ENCODE measurements around the gene SERPINA6.
A peak's percentile ranks its signal among the peaks of the same experiment; 100 is the strongest.
"Not testable (repeated sequence)": the region's sequence is repeated elsewhere in the genome, so short reads cannot be mapped to it uniquely, and the experiment has no call there.

SERPINA6 gene

GRCh38 chr14:94354190-94354589 lies 31.1 kb upstream of the SERPINA6 start:
- DNase-seq (ENCODE audit: low spot score) = not testable (repeated sequence)

GRCh38 chr14:94349276-94349675 lies 26.1 kb upstream of the SERPINA6 start:
- DNase-seq (ENCODE audit: low spot score) = no peak

GRCh38 chr14:94348836-94349235 lies 25.7 kb upstream of the SERPINA6 start:
- DNase-seq (ENCODE audit: low spot score) = no peak

- no peak for DNase-seq (ENCODE audit: low spot score)
Measured at GRCh38 chr14:94346841-94347240, 23.7 kb upstream of the SERPINA6 start.

- peak; percentile 36 for DNase-seq (ENCODE audit: low spot score)
Measured at GRCh38 chr14:94346065-94346786, 23.1 kb upstream of the SERPINA6 start.

- peak; percentile 82 for DNase-seq (ENCODE audit: low spot score)
Measured at GRCh38 chr14:94345344-94346064, 22.4 kb upstream of the SERPINA6 start.

- DNase-seq (ENCODE audit: low spot score) = no peak
Measured at GRCh38 chr14:94344389-94344788, 21.3 kb upstream of the SERPINA6 start.

- DNase-seq (ENCODE audit: low spot score) = no peak
Measured at GRCh38 chr14:94343238-94344005, 20.3 kb upstream of the SERPINA6 start.

GRCh38 chr14:94342334-94342934 lies 19.3 kb upstream of the SERPINA6 start:
- peak; percentile 92 for DNase-seq (ENCODE audit: low spot score)

- no peak for DNase-seq (ENCODE audit: low spot score)
Measured at GRCh38 chr14:94341656-94342333, 18.7 kb upstream of the SERPINA6 start.

GRCh38 chr14:94340533-94340932 lies 17.4 kb upstream of the SERPINA6 start:
- DNase-seq (ENCODE audit: low spot score) = no peak

GRCh38 chr14:94338023-94338422 lies 14.9 kb upstream of the SERPINA6 start:
- DNase-seq (ENCODE audit: low spot score) = no peak

GRCh38 chr14:94337274-94337673 lies 14.1 kb upstream of the SERPINA6 start:
- DNase-seq (ENCODE audit: low spot score) = no peak

GRCh38 chr14:94334872-94335271 lies 11.7 kb upstream of the SERPINA6 start:
- no peak for DNase-seq (ENCODE audit: low spot score)

GRCh38 chr14:94332587-94332986 lies 9.5 kb upstream of the SERPINA6 start:
- no peak for DNase-seq (ENCODE audit: low spot score)

- no peak for DNase-seq (ENCODE audit: low spot score)
Measured at GRCh38 chr14:94332063-94332583, 9.0 kb upstream of the SERPINA6 start.

GRCh38 chr14:94331462-94331861 lies 8.3 kb upstream of the SERPINA6 start:
- DNase-seq (ENCODE audit: low spot score) = no peak

- DNase-seq (ENCODE audit: low spot score) = no peak
Measured at GRCh38 chr14:94330857-94331256, 7.7 kb upstream of the SERPINA6 start.

- DNase-seq (ENCODE audit: low spot score) = no peak
Measured at GRCh38 chr14:94330432-94330831, 7.3 kb upstream of the SERPINA6 start.

- no peak for DNase-seq (ENCODE audit: low spot score)
Measured at GRCh38 chr14:94329857-94330256, 6.7 kb upstream of the SERPINA6 start.

GRCh38 chr14:94328196-94328595 lies 5.1 kb upstream of the SERPINA6 start:
- DNase-seq (ENCODE audit: low spot score) = no peak

All from AG08396 (cell line).